MM.1S (cell line): Measurements from ENCODE around the gene ASCC3.

ENCODE experiments used
- DNase-seq: peaks from one replicate; pipeline ENCODE4 v3.0.0-alpha.2; 2015
- H2AFZ ChIP-seq: fragments of 300-600 bp; sonication (generic); 2 replicates; pipeline ENCODE4 v1.6.0; 2016; ENCODE audit warnings: antibody characterized with exemption, low read length
- H3F3A ChIP-seq: fragments of 300-600 bp; sonication (generic); 2 replicates; pipeline ENCODE4 v1.6.1; 2016; ENCODE audit warnings: mild to moderate bottlenecking, antibody characterized with exemption, low read length, moderate library complexity, mixed read lengths; ENCODE audit not compliant: insufficient read depth
- H3K27ac ChIP-seq: fragments of 300-600 bp; sonication (generic); 2 replicates; pipeline ENCODE4 v1.5.1; 2016; ENCODE audit warnings: mild to moderate bottlenecking, low read length
- H3K27me3 ChIP-seq: fragments of 300-600 bp; sonication (generic); replicated peaks from 2 replicates; pipeline ENCODE4 v1.6.0; 2016; ENCODE audit warnings: low read length; ENCODE audit not compliant: insufficient read depth
- H3K36me3 ChIP-seq: fragments of 300-600 bp; sonication (generic); replicated peaks from 2 replicates; pipeline ENCODE4 v1.6.1; 2016; ENCODE audit warnings: mild to moderate bottlenecking, low read length, mixed read lengths; ENCODE audit not compliant: insufficient read depth
- H3K4me1 ChIP-seq: fragments of 300-600 bp; sonication (generic); 2 replicates; pipeline ENCODE4 v1.6.1; 2016; ENCODE audit warnings: low read length, mixed read lengths
- H3K4me2 ChIP-seq: fragments of 300-600 bp; sonication (generic); 2 replicates; pipeline ENCODE4 v1.6.0; 2016; ENCODE audit warnings: low read depth, low read length
- H3K4me3 ChIP-seq: fragments of 300-600 bp; sonication (generic); 2 replicates; pipeline ENCODE4 v1.5.1; 2016; ENCODE audit warnings: low read length, mixed read lengths
- H3K79me2 ChIP-seq: fragments of 300-600 bp; sonication (generic); 2 replicates; pipeline ENCODE4 v1.6.1; 2016; ENCODE audit warnings: mixed run types, low read length, mixed read lengths
- H3K9ac ChIP-seq: fragments of 300-600 bp; sonication (generic); 2 replicates; pipeline ENCODE4 v1.6.1; 2016; ENCODE audit warnings: low read length, mixed read lengths
- H3K9me2 ChIP-seq: fragments of 300-600 bp; sonication (generic); replicated peaks from 2 replicates; pipeline ENCODE4 v1.6.1; 2016; ENCODE audit warnings: mild to moderate bottlenecking, low read length, mixed read lengths; ENCODE audit not compliant: insufficient read depth
- H3K9me3 ChIP-seq: fragments of 300-600 bp; sonication (generic); replicated peaks from 2 replicates; pipeline ENCODE4 v1.6.1; 2016; ENCODE audit warnings: mild to moderate bottlenecking, low read length, mixed read lengths; ENCODE audit not compliant: insufficient read depth
- H4K20me1 ChIP-seq: fragments of 300-600 bp; sonication (generic); 2 replicates; pipeline ENCODE4 v1.6.1; 2016; ENCODE audit warnings: mild to moderate bottlenecking, low read length, moderate library complexity, mixed read lengths; ENCODE audit not compliant: insufficient read depth
- EZH2 ChIP-seq: fragments of 300-600 bp; sonication (generic); optimal IDR thresholded peaks from 2 replicates; pipeline ENCODE3; 2017; ENCODE audit warnings: low read depth, mild to moderate bottlenecking, antibody characterized with exemption, low read length, mixed read lengths
- EZH2phosphoT487 ChIP-seq: fragments of 300-600 bp; sonication (generic); IDR thresholded peaks from 2 replicates; pipeline ENCODE4 v1.6.1; 2018; ENCODE audit warnings: antibody characterized with exemption, low read length
- TF ChIP-seq, protein P1 (sequence below): fragments of 300-600 bp; sonication (generic); IDR thresholded peaks from 2 replicates; pipeline ENCODE4 v1.5.1; 2016; ENCODE audit warnings: antibody characterized with exemption, low read length, mixed read lengths

Gene ASCC3

DNA sequence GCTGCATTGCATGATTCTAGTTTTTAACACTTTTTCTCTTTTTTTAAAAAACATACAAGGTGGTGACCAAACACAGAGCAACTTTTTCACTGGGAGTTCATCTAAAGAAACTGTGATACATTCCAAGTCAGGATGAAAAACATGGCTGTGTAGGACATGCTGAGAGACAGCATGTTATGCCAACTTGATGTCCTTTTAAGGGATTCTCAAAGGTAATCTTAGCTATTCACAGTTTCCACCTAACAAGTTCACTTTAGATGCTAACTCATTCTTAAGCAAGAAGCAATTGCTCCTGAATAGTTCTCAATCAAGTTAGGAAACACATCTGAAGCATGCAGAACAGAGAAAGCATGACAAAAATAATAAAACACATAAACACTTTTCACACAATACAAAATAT is 3.3 kb downstream of the ASCC3 start:
- Histone ChIP-seq H2AFZ (no peak overlapping the region), H3K9ac (no peak overlapping the region), H3K79me2 (peaks cover 81% of the 10 kb centered on the region), H4K20me1 (no peaks in the 10 kb centered on the region; the same call in 1 of the 2 replicates), H3K4me2 (no peak overlapping the region), H3K27me3 (no peaks in the 10 kb centered on the region), H3K4me1 (peaks cover 10% of the 10 kb centered on the region), H3K9me3 (no peaks in the 10 kb centered on the region), H3F3A (peaks cover 3% of the 10 kb centered on the region; the same call in 1 of the 2 replicates), H3K4me3 (no peak overlapping the region), H3K36me3 (0 out of 2 replicates have a peak, but pooled peaks cover 3% of the 10 kb centered on the region), H3K27ac (no peak overlapping the region), H3K9me2 (no peaks in the 10 kb centered on the region)
- TF ChIP-seq, protein P1, sequence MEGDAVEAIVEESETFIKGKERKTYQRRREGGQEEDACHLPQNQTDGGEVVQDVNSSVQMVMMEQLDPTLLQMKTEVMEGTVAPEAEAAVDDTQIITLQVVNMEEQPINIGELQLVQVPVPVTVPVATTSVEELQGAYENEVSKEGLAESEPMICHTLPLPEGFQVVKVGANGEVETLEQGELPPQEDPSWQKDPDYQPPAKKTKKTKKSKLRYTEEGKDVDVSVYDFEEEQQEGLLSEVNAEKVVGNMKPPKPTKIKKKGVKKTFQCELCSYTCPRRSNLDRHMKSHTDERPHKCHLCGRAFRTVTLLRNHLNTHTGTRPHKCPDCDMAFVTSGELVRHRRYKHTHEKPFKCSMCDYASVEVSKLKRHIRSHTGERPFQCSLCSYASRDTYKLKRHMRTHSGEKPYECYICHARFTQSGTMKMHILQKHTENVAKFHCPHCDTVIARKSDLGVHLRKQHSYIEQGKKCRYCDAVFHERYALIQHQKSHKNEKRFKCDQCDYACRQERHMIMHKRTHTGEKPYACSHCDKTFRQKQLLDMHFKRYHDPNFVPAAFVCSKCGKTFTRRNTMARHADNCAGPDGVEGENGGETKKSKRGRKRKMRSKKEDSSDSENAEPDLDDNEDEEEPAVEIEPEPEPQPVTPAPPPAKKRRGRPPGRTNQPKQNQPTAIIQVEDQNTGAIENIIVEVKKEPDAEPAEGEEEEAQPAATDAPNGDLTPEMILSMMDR, result no peak
- no peak for DNase-seq

DNA sequence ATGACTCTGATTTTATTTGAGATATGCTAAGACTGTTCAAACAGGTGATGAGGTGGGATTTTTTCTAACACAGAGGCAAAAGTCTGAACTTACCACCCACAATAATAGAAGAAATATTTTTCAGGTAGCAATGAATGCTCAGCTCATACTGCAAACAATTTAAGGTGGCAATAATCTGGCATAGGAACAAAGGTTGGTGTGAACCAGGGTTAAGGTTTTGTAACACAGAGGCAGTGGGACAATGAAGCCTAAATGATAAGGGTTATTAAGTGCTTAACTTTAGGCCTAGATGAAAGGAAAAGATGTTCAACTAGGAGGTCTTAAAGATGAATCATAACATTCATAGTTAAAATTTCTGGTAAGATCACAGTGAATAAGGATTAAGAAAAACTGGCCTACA is 4.9 kb downstream of the ASCC3 start:
- DNase-seq, result no peak
- H3K79me2 ChIP-seq, result peaks cover 96% of the 10 kb centered on the region

DNA sequence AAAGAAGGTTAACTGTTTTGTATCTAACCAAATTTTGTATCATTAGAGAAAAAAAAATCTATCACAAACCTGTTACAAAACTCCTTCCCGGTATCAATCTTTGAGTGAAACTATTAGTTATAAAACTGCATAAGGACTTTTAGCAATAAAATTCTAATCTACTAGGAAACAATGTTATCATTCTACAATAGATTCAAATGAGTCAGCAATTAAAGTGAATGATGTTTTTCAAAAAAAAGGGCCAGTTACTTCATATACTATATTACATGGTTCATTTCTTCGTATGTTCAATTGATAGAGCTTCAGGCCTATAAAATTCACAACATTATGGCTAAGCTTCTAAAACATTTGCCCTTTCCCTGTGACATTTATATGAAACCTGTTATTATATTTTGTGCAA is 15.6 kb downstream of the ASCC3 start:
- H3K9me3 ChIP-seq, result no peaks in the 10 kb centered on the region
- H3K4me3 ChIP-seq, result no peak overlapping the region
- H3K4me1 ChIP-seq, result no peaks in the 10 kb centered on the region
- peaks cover 32% of the 10 kb centered on the region for H3K79me2 ChIP-seq
- no peak overlapping the region for H2AFZ ChIP-seq
- H3K36me3 ChIP-seq, result peaks cover 4% of the 10 kb centered on the region; the same call in 1 of the 2 replicates
- no peaks in the 10 kb centered on the region for H3F3A ChIP-seq
- 0 out of 2 replicates have a peak, but pooled peaks cover 3% of the 10 kb centered on the region for H4K20me1 ChIP-seq
- no peak overlapping the region for H3K27ac ChIP-seq
- no peak overlapping the region for H3K4me2 ChIP-seq
- H3K9me2 ChIP-seq, result no peaks in the 10 kb centered on the region
- DNase-seq, result no peak
- TF ChIP-seq EZH2, result no peak
- no peak for TF ChIP-seq EZH2phosphoT487
- TF ChIP-seq, protein P1, result no peak
- no peaks in the 10 kb centered on the region for H3K27me3 ChIP-seq
- no peak overlapping the region for H3K9ac ChIP-seq

More for the DNA sequence above, 4.9 kb downstream of the ASCC3 start:
- TF ChIP-seq, protein P1, result no peak
- TF ChIP-seq EZH2 (no peak), EZH2phosphoT487 (no peak)
- Histone ChIP-seq H3F3A (0 out of 2 replicates have a peak, but pooled peaks cover 3% of the 10 kb centered on the region), H3K4me1 (peaks cover 10% of the 10 kb centered on the region; the same call in 1 of the 2 replicates), H4K20me1 (no peaks in the 10 kb centered on the region; the same call in 1 of the 2 replicates), H3K27me3 (no peaks in the 10 kb centered on the region), H3K9me3 (no peaks in the 10 kb centered on the region), H3K9me2 (no peaks in the 10 kb centered on the region), H3K9ac (no peak overlapping the region), H2AFZ (no peak overlapping the region), H3K4me3 (no peak overlapping the region), H3K4me2 (no peak overlapping the region), H3K27ac (no peak overlapping the region), H3K36me3 (0 out of 2 replicates have a peak, but pooled peaks cover 3% of the 10 kb centered on the region)
